GM12878 (cell line): Measurements from ENCODE around the gene MATN1. TPM values are rescaled to one million over a fixed set of nuclear protein-coding genes. Genes with fewer than 3 reads are reported as not detected.

Source experiments
- ATAC-seq: fragments of 200-7000 bp; cut with Tn5 transposase; 3 replicates; pipeline ENCODE4 v1.9.1; 2020; ENCODE audit warnings: mild to moderate bottlenecking, moderate library complexity
- BruUV-seq: library from RNA; stranded (reverse); fragments of 400-500 nt; replicated peaks from 2 replicates; lab custom pipeline; 2021; lab: Mats Ljungman, UMichigan
- CTCF ChIA-PET: fragments of 300-600 bp; sonication (Branson Sonifier 250); formaldehyde crosslinking; extraction: SDS; loops from one replicate; lab custom pipeline; 2021; ENCODE audit warnings: inconsistent platforms; lab: Yijun Ruan, JAX
- POLR2A ChIA-PET: fragments of 350-600 bp; formaldehyde crosslinking; extraction: SDS; loops from one replicate; lab custom pipeline; 2021; ENCODE audit warnings: inconsistent platforms; lab: Charles Lee
- RAD21 ChIA-PET: fragments of 300-600 bp; sonication (Branson Sonifier 250); formaldehyde crosslinking; loops from one replicate; lab custom pipeline; 2023; ENCODE audit warnings: antibody characterized with exemption; ENCODE audit not compliant: unreplicated experiment; lab: Charles Lee
- SMC1A ChIA-PET: fragments of 300-600 bp; sonication (Branson Sonifier 250); formaldehyde crosslinking; loops from one replicate; lab custom pipeline; 2023; ENCODE audit not compliant: unreplicated experiment, uncharacterized antibody; lab: Charles Lee
- DNase-seq: peaks from one replicate; pipeline ENCODE4 v3.0.0-alpha.2; 2011; ENCODE audit warnings: low read depth, low spot score
- FAIRE-seq: peaks from 3 replicates; lab custom pipeline; 2011; peaks lifted over from hg19 to GRCh38; lab: Jason Lieb, UNC
- H2AFZ ChIP-seq: 2 replicates; pipeline ENCODE4 v1.6.0; 2011; ENCODE audit warnings: low read depth, low read length, control low read depth; ENCODE audit not compliant: control insufficient read depth
- H3K27ac ChIP-seq: 2 replicates; pipeline ENCODE4 v1.5.1; 2011; ENCODE audit warnings: control low read depth; ENCODE audit not compliant: control insufficient read depth, insufficient read depth
- H3K27me3 ChIP-seq, 2 experiments: replicated peaks in 1 of 2; 2 replicates each; pipeline versions ENCODE4 v1.6.0 to v1.6.1; 2011; ENCODE audit warnings: low read length in 1 of 2; ENCODE audit not compliant: control insufficient read depth in 2 of 2, insufficient read depth in 2 of 2
- H3K36me3 ChIP-seq, 2 experiments: 2 replicates each; pipeline ENCODE4 v1.5.1; 2011; ENCODE audit warnings: low read length in 1 of 2; ENCODE audit not compliant: control insufficient read depth in 2 of 2, insufficient read depth in 2 of 2
- H3K4me1 ChIP-seq: 2 replicates; pipeline ENCODE4 v1.6.1; 2011; ENCODE audit warnings: mild to moderate bottlenecking, low read length, moderate library complexity, mixed read lengths; ENCODE audit not compliant: control insufficient read depth, insufficient read depth
- H3K4me2 ChIP-seq: 2 replicates; pipeline ENCODE4 v1.6.0; 2011; ENCODE audit warnings: control low read depth; ENCODE audit not compliant: control insufficient read depth, insufficient read depth
- H3K4me3 ChIP-seq: fragments of 200-600 bp; sonication (generic); 2 replicates; pipeline ENCODE4 v1.5.1; 2016
- H3K79me2 ChIP-seq: 2 replicates; pipeline ENCODE4 v1.6.0; 2011; ENCODE audit warnings: low read length; ENCODE audit not compliant: control insufficient read depth, insufficient read depth
- H3K9ac ChIP-seq: 2 replicates; pipeline ENCODE4 v1.8.0; 2011; ENCODE audit warnings: low read length, control low read depth, mixed read lengths; ENCODE audit not compliant: control insufficient read depth, insufficient read depth
- H3K9me3 ChIP-seq: replicated peaks from 3 replicates; pipeline ENCODE4 v1.5.1; 2011; ENCODE audit warnings: mild to moderate bottlenecking, low read length; ENCODE audit not compliant: control insufficient read depth, insufficient read depth
- H4K20me1 ChIP-seq: 2 replicates; pipeline ENCODE4 v1.6.0; 2011; ENCODE audit not compliant: control insufficient read depth, insufficient read depth
- CTCF ChIP-seq, 3 experiments: IDR thresholded peaks in 2 of 3; conservative IDR thresholded peaks in 1 of 3; 2 replicates each; pipeline ENCODE4 v1.5.1; 2011; ENCODE audit warnings: low read depth in 3 of 3, low read length in 3 of 3, mild to moderate bottlenecking in 3 of 3, control low read depth in 2 of 3, moderate library complexity in 2 of 3, inconsistent platforms in 1 of 3, mixed read lengths in 1 of 3; ENCODE audit not compliant: control insufficient read depth in 2 of 3, insufficient read depth in 1 of 3; ENCODE audit errors: extremely low read depth in 1 of 3
- HSF1 ChIP-seq: fragments of 150-350 bp; IDR thresholded peaks from 2 replicates; pipeline ENCODE4 v1.6.1; 2014; ENCODE audit warnings: mild to moderate bottlenecking, low read depth, low read length
- JUNB ChIP-seq: IDR thresholded peaks from 2 replicates; pipeline ENCODE4 v1.6.1; 2016; ENCODE audit warnings: antibody characterized with exemption, mild to moderate bottlenecking
- KAT2A ChIP-seq: conservative IDR thresholded peaks from 2 replicates; pipeline ENCODE4 v1.6.1; 2011; ENCODE audit warnings: low read depth, low read length; ENCODE audit not compliant: control insufficient read depth
- RBBP5 ChIP-seq: fragments of 200-600 bp; sonication (generic); conservative IDR thresholded peaks from 2 replicates; pipeline ENCODE4 v1.6.1; 2016
- REST ChIP-seq: IDR thresholded peaks from 2 replicates; pipeline ENCODE4 v1.6.1; 2012; ENCODE audit warnings: mild to moderate bottlenecking, low read depth, low read length
- USF1 ChIP-seq: IDR thresholded peaks from 2 replicates; pipeline ENCODE4 v1.6.1; 2011; ENCODE audit warnings: borderline replicate concordance, low read depth, mild to moderate bottlenecking, moderate library complexity, mixed read lengths, low read length; ENCODE audit not compliant: insufficient read depth; ENCODE audit errors: extremely low read length
- YY1 ChIP-seq: IDR thresholded peaks from 2 replicates; pipeline ENCODE4 v1.6.1; 2011; ENCODE audit warnings: low read depth, mild to moderate bottlenecking, low read length
- ZNF24 ChIP-seq: fragments of 450-650 bp; IDR thresholded peaks from 2 replicates; pipeline ENCODE4 v1.6.1; 2017; ENCODE audit warnings: antibody characterized with exemption, mild to moderate bottlenecking
- ZNF274 ChIP-seq: IDR thresholded peaks from one replicate; pipeline ENCODE4 v1.8.0; 2011; ENCODE audit not compliant: insufficient read length, insufficient read depth
- WGBS: methylation state at CpG from one replicate; pipeline ENCODE4 v1.1.6; 2016; ENCODE audit warnings: low lambda C conversion rate; ENCODE audit not compliant: insufficient replicate concordance, insufficient coverage; ENCODE audit errors: missing lambda C conversion rate; 5-methylcytosine and 5-hydroxymethylcytosine counted together
- in situ Hi-C: fragments of 300-500 bp; cut with MboI; formaldehyde crosslinking; loops from 9 replicates; pipeline ENCODE4 v1.14.3; 2018; ENCODE audit warnings: mixed read lengths
- intact Hi-C: fragments of 100-400 bp; cut with micrococcal nuclease; formaldehyde crosslinking; loops from one replicate; pipeline ENCODE4 v1.14.2; 2022; ENCODE audit not compliant: unreplicated experiment
- polyA plus RNA-seq, 11 experiments: library from polyadenylated mRNA; depleted of rRNA in 4 of 11; unstranded in 6 of 11; stranded (reverse) in 5 of 11; fragments of >200 nt; fragmentation: Nextera tagmentation in 4 of 11; fragmentation: Illumina TruSeq in 1 of 11; extraction: Ambion mirVana in 4 of 11; extraction: Trizol in 1 of 11; gene quantifications; 1 replicate in 1 of 11; 2 replicates in 10 of 11; pipeline versions ENCODE4 v1.2.1 to v1.2.3, GENCODE V29; 2011 to 2016; ENCODE audit warnings: inconsistent platforms in 2 of 11, missing spikeins in 2 of 11, low read depth in 1 of 11
- total RNA-seq, 4 experiments: library from RNA; depleted of rRNA in 3 of 4; stranded (reverse); fragments of >200 nt in 3 of 4; fragmentation: Illumina TruSeq in 1 of 4; extraction: Trizol in 1 of 4; gene quantifications; 2 replicates each; pipeline versions ENCODE4 v1.2.1 to v1.2.3, GENCODE V29; 2013 to 2021
- TF ChIP-seq, protein P1 (sequence below): fragments of 450-650 bp; formaldehyde crosslinking; IDR thresholded peaks from 2 replicates; pipeline ENCODE4 v1.4.0; 2020; ENCODE audit warnings: mild to moderate bottlenecking, moderate library complexity

The MATN1 gene
- total and polyA plus RNA-seq, 10 of the 15 experiments (the other 5 are each of a cell fraction or from before 2014, with no cell fraction given): 0.04 to 0.50 (median 0.10) TPM; not detected in 1

DNA sequence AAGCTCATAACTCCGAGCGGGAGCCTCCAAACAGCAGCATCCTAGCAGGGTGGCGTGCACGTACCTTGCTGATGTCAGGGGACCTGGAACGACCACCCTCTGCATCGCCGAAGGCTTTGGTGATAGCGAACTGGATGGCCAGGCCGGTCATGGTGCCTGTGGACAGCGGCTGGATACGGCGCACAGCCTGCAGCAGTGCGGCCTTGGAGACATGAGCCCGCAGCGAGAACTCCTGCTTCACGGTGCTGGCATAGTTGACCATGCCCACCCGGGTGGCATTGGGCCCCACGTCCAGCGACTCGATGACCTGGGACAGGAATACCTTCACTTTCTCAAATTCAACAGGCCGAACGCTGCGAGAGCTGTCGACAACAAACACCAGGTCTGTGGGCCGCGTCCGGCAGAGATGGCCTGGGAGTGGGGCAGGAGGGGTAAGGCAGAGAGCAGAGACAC is 2.0 kb downstream of the MATN1 start:
- Histone ChIP-seq H3K27ac (no peak overlapping the region), H3K9ac (no peak overlapping the region), H3K27me3 (no peaks in the 10 kb centered on the region), H3K4me1 (peaks cover 13% of the 10 kb centered on the region), H2AFZ (no peak overlapping the region), H3K36me3 (no peaks in the 10 kb centered on the region), H3K79me2 (peaks cover 5% of the 10 kb centered on the region), H4K20me1 (no peaks in the 10 kb centered on the region), H3K9me3 (no peaks in the 10 kb centered on the region), H3K4me3 (no peak overlapping the region), H3K4me2 (no peak overlapping the region)
- in situ Hi-C loops: loop anchor here (10.0 kb wide), 1 partner anchor 53 kb away; no protein-coding TSS in a partner anchor
- FAIRE-seq (no peak), DNase-seq (no peak), ATAC-seq (no peak)
- WGBS: 96% methylated on average over 20 of the region's 27 CpGs
- no TSS peak for BruUV-seq
- SMC1A ChIA-PET: interaction anchor here (1.7 to 21.5 kb wide), 6 partner anchors 9 to 59 kb away, joined by 8 to 556 read pairs (median 22); partner anchors contain the start of gene LAPTM5
- intact Hi-C loops: no loop called here
- CTCF ChIA-PET: interaction anchor here (1.2 to 4.9 kb wide), 12 partner anchors 9 to 210 kb away, joined by 3 to 516 read pairs (median 50); no protein-coding TSS in a partner anchor
- RAD21 ChIA-PET: interaction anchor here (1.0 to 15.6 kb wide), 6 partner anchors 9 to 59 kb away, joined by 3 to 538 read pairs (median 10); partner anchors contain the start of gene LAPTM5
- POLR2A ChIA-PET: interaction anchor here (4.3 to 4.4 kb wide), 2 partner anchors 24 to 57 kb away, joined by 48 to 79 read pairs; no protein-coding TSS in a partner anchor
- TF ChIP-seq KAT2A: no peak
- no peak for TF ChIP-seq RBBP5
- TF ChIP-seq, protein P1, sequence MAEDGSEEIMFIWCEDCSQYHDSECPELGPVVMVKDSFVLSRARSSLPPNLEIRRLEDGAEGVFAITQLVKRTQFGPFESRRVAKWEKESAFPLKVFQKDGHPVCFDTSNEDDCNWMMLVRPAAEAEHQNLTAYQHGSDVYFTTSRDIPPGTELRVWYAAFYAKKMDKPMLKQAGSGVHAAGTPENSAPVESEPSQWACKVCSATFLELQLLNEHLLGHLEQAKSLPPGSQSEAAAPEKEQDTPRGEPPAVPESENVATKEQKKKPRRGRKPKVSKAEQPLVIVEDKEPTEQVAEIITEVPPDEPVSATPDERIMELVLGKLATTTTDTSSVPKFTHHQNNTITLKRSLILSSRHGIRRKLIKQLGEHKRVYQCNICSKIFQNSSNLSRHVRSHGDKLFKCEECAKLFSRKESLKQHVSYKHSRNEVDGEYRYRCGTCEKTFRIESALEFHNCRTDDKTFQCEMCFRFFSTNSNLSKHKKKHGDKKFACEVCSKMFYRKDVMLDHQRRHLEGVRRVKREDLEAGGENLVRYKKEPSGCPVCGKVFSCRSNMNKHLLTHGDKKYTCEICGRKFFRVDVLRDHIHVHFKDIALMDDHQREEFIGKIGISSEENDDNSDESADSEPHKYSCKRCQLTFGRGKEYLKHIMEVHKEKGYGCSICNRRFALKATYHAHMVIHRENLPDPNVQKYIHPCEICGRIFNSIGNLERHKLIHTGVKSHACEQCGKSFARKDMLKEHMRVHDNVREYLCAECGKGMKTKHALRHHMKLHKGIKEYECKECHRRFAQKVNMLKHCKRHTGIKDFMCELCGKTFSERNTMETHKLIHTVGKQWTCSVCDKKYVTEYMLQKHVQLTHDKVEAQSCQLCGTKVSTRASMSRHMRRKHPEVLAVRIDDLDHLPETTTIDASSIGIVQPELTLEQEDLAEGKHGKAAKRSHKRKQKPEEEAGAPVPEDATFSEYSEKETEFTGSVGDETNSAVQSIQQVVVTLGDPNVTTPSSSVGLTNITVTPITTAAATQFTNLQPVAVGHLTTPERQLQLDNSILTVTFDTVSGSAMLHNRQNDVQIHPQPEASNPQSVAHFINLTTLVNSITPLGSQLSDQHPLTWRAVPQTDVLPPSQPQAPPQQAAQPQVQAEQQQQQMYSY (CRISPR knock-in tag): no peak
- TF ChIP-seq REST: no peak
- no peak for TF ChIP-seq YY1
- TF ChIP-seq ZNF274: no peak
- TF ChIP-seq CTCF (IDR thresholded peaks at IDR 0.05 in 2 of 3, conservative IDR thresholded peaks at IDR 0.05 in 1 of 3; ENCODE audit: control insufficient read depth in 2 of 3, extremely low read depth in 1 of 3, insufficient read depth in 1 of 3, low read depth in 3 of 3, low read length in 3 of 3): no peak
- TF ChIP-seq USF1: no peak
- TF ChIP-seq ZNF24: no peak
- no peak for TF ChIP-seq HSF1
- TF ChIP-seq JUNB: no peak
